K562 (cell line): ENCODE data around the gene ZNF92. TPM values are rescaled to one million over a fixed set of nuclear protein-coding genes. Genes with fewer than 3 reads are reported as not detected.

ENCODE experiments used
- FOSL1 ChIP-seq: fragments of 200-800 bp; sonication (Bioruptor generic); conservative IDR thresholded peaks from 2 replicates; pipeline ENCODE4 v1.6.1; 2016; ENCODE audit warnings: missing genetic modification characterization, missing compliant biosample characterization
- FUS ChIP-seq: fragments of 200-400 bp; formaldehyde crosslinking; optimal IDR thresholded peaks from 2 replicates; pipeline ENCODE3; 2017; ENCODE audit warnings: low read depth, low read length
- HDGF ChIP-seq: fragments of 450-650 bp; IDR thresholded peaks from 2 replicates; pipeline ENCODE4 v1.6.1; 2016
- KAT8 ChIP-seq: fragments of 450-650 bp; IDR thresholded peaks from 2 replicates; pipeline ENCODE4 v1.6.1; 2016; ENCODE audit warnings: low read depth, mild to moderate bottlenecking
- PTBP1 ChIP-seq: fragments of 200-400 bp; formaldehyde crosslinking; IDR thresholded peaks from 2 replicates; pipeline ENCODE4 v1.6.1; 2017; ENCODE audit warnings: low read depth, low read length
- RB1 ChIP-seq: fragments of 450-650 bp; IDR thresholded peaks from 2 replicates; pipeline ENCODE4 v1.6.1; 2017; ENCODE audit warnings: low read depth, mild to moderate bottlenecking
- SMC3 ChIP-seq: conservative IDR thresholded peaks from 2 replicates; pipeline ENCODE4 v1.6.1; 2011; ENCODE audit warnings: low read depth, low read length, improper control_type of control experiment; ENCODE audit not compliant: insufficient read depth
- TBL1XR1 ChIP-seq, 2 experiments: IDR thresholded peaks; 2 replicates each; pipeline ENCODE4 v1.6.1; 2012; ENCODE audit warnings: improper control_type of control experiment in 2 of 2, low read length in 2 of 2, mild to moderate bottlenecking in 1 of 2
- YBX1 ChIP-seq: fragments of 450-650 bp; IDR thresholded peaks from 2 replicates; pipeline ENCODE4 v1.7.1; 2016; ENCODE audit warnings: mild to moderate bottlenecking
- ZEB2 ChIP-seq: fragments of 450-650 bp; IDR thresholded peaks from 2 replicates; pipeline ENCODE4 v1.6.1; 2016
- ZNF274 ChIP-seq: IDR thresholded peaks from 2 replicates; pipeline ENCODE4 v1.6.1; 2011; ENCODE audit warnings: low read depth, mild to moderate bottlenecking, low read length, moderate library complexity, borderline replicate concordance
- polyA plus RNA-seq, 8 experiments: library from polyadenylated mRNA; depleted of rRNA in 4 of 8; stranded (reverse) in 5 of 8; unstranded in 3 of 8; fragments of >200 nt; fragmentation: Nextera tagmentation in 2 of 8; fragmentation: Illumina TruSeq in 1 of 8; extraction: Ambion mirVana in 2 of 8; extraction: Trizol in 1 of 8; gene quantifications; 2 replicates each; pipeline versions ENCODE4 v1.2.1 to v1.2.3, GENCODE V29; 2011 to 2014; ENCODE audit warnings: inconsistent platforms in 1 of 8, missing spikeins in 1 of 8
- total RNA-seq, 7 experiments: library from RNA; depleted of rRNA in 6 of 7; stranded (reverse); fragments of >200 nt in 6 of 7; fragmentation: Illumina TruSeq in 2 of 7; extraction: Trizol in 2 of 7; gene quantifications; 2 replicates each; pipeline versions ENCODE4 v1.2.1 to v1.2.3, GENCODE V29; 2011 to 2021; ENCODE audit warnings: low replicate concordance in 1 of 7
- TF ChIP-seq, protein P1 (sequence below), 2 experiments: fragments of 450-650 bp in 1 of 2; sonication (generic) in 1 of 2; formaldehyde crosslinking; conservative IDR thresholded peaks; 2 replicates each; pipeline versions ENCODE4 v1.4.0 to v1.8.1; 2020 to 2022; ENCODE audit warnings: mild to moderate bottlenecking in 1 of 2, missing genetic modification reagents in 1 of 2
- TF ChIP-seq, protein P2 (sequence below): fragments of 150-350 bp; IDR thresholded peaks from 2 replicates; pipeline ENCODE4 v1.6.1; 2014; ENCODE audit warnings: low read depth, mild to moderate bottlenecking, low read length, borderline replicate concordance
- TF ChIP-seq, protein P3 (sequence below): IDR thresholded peaks from 2 replicates; pipeline ENCODE4 v1.6.1; 2014; ENCODE audit warnings: antibody characterized with exemption
- TF ChIP-seq, protein P4 (sequence below), 2 experiments: fragments of 450-650 bp; formaldehyde crosslinking in 1 of 2; IDR thresholded peaks; 2 replicates each; pipeline versions ENCODE4 v1.4.0 to v1.6.1; 2014 to 2020; ENCODE audit warnings: mild to moderate bottlenecking in 2 of 2, borderline replicate concordance in 1 of 2, low read depth in 1 of 2

The ZNF92 gene
- total and polyA plus RNA-seq, 9 of the 15 experiments (the other 6 are each of a cell fraction or from before 2014, with no cell fraction given): 8.9 to 29.4 (median 12.5) TPM

DNA sequence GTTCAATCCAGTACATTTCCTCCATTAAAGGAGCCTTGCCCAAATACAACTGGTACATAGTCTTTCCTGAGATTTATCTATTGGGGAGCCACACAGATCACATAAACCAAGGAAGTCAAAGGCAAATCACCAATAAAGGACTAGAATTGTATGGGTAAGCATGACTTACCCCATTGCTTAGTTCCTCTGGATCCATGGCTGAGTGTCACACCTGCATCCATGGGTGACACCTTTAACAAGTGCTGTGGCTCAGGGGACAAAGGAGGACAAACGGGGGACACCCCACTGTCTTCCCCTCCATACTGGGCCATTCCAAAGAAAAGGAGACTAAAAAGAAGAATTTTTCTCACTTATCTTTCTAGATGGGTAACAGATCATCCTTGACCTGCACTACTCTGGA lies 30.4 kb downstream of the ZNF92 start (continued):
- TF ChIP-seq, protein P1, sequence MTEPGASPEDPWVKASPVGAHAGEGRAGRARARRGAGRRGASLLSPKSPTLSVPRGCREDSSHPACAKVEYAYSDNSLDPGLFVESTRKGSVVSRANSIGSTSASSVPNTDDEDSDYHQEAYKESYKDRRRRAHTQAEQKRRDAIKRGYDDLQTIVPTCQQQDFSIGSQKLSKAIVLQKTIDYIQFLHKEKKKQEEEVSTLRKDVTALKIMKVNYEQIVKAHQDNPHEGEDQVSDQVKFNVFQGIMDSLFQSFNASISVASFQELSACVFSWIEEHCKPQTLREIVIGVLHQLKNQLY (CRISPR knock-in tag; conservative IDR thresholded peaks at IDR 0.05): no peak
- TF ChIP-seq, protein P2, sequence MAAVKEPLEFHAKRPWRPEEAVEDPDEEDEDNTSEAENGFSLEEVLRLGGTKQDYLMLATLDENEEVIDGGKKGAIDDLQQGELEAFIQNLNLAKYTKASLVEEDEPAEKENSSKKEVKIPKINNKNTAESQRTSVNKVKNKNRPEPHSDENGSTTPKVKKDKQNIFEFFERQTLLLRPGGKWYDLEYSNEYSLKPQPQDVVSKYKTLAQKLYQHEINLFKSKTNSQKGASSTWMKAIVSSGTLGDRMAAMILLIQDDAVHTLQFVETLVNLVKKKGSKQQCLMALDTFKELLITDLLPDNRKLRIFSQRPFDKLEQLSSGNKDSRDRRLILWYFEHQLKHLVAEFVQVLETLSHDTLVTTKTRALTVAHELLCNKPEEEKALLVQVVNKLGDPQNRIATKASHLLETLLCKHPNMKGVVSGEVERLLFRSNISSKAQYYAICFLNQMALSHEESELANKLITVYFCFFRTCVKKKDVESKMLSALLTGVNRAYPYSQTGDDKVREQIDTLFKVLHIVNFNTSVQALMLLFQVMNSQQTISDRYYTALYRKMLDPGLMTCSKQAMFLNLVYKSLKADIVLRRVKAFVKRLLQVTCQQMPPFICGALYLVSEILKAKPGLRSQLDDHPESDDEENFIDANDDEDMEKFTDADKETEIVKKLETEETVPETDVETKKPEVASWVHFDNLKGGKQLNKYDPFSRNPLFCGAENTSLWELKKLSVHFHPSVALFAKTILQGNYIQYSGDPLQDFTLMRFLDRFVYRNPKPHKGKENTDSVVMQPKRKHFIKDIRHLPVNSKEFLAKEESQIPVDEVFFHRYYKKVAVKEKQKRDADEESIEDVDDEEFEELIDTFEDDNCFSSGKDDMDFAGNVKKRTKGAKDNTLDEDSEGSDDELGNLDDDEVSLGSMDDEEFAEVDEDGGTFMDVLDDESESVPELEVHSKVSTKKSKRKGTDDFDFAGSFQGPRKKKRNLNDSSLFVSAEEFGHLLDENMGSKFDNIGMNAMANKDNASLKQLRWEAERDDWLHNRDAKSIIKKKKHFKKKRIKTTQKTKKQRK: peak; percentile 76; the same call in 1 of the 2 replicates
- TF ChIP-seq YBX1 (no peak), ZEB2 (0 out of 2 replicates have a peak, but pooled peaks have one; percentile 35), FOSL1 (tag) (no peak), HDGF (no peak), ZNF274 (no peak), RB1 (peak; percentile 18; the same call in 1 of the 2 replicates), FUS (no peak), TBL1XR1 (IDR thresholded peaks at IDR 0.05; ENCODE audit: low read length in 2 of 2) (no peak), SMC3 (no peak), PTBP1 (no peak), KAT8 (no peak)
- TF ChIP-seq, protein P3, sequence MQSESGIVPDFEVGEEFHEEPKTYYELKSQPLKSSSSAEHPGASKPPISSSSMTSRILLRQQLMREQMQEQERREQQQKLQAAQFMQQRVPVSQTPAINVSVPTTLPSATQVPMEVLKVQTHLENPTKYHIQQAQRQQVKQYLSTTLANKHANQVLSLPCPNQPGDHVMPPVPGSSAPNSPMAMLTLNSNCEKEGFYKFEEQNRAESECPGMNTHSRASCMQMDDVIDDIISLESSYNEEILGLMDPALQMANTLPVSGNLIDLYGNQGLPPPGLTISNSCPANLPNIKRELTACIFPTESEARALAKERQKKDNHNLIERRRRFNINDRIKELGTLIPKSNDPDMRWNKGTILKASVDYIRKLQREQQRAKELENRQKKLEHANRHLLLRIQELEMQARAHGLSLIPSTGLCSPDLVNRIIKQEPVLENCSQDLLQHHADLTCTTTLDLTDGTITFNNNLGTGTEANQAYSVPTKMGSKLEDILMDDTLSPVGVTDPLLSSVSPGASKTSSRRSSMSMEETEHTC: no peak
- TF ChIP-seq, protein P4, sequence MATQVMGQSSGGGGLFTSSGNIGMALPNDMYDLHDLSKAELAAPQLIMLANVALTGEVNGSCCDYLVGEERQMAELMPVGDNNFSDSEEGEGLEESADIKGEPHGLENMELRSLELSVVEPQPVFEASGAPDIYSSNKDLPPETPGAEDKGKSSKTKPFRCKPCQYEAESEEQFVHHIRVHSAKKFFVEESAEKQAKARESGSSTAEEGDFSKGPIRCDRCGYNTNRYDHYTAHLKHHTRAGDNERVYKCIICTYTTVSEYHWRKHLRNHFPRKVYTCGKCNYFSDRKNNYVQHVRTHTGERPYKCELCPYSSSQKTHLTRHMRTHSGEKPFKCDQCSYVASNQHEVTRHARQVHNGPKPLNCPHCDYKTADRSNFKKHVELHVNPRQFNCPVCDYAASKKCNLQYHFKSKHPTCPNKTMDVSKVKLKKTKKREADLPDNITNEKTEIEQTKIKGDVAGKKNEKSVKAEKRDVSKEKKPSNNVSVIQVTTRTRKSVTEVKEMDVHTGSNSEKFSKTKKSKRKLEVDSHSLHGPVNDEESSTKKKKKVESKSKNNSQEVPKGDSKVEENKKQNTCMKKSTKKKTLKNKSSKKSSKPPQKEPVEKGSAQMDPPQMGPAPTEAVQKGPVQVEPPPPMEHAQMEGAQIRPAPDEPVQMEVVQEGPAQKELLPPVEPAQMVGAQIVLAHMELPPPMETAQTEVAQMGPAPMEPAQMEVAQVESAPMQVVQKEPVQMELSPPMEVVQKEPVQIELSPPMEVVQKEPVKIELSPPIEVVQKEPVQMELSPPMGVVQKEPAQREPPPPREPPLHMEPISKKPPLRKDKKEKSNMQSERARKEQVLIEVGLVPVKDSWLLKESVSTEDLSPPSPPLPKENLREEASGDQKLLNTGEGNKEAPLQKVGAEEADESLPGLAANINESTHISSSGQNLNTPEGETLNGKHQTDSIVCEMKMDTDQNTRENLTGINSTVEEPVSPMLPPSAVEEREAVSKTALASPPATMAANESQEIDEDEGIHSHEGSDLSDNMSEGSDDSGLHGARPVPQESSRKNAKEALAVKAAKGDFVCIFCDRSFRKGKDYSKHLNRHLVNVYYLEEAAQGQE (IDR thresholded peaks at IDR 0.05; ENCODE audit: borderline replicate concordance): no peak
- TF ChIP-seq, protein P4 (CRISPR knock-in tag; IDR thresholded peaks at IDR 0.05; ENCODE audit: low read depth): no peak
